ENCODE data around the gene MORN1.

The MORN1 gene

GRCh38 chr1:2356911-2357845 lies 34.2 kb downstream of the MORN1 start:
- no peaks in the 10 kb centered on the region for H3K36me3 ChIP-seq (ENCODE audit: control insufficient read depth, low read depth, low read length)
- no peaks in the 10 kb centered on the region for H3K4me1 ChIP-seq (ENCODE audit: control insufficient read depth, low read depth, low read length)
- no peak overlapping the region for H3K4me3 ChIP-seq (ENCODE audit: low read length)
- H3K27me3 ChIP-seq (ENCODE audit: control insufficient read depth, insufficient read depth, low read length) = no peaks in the 10 kb centered on the region
- H3K9me3 ChIP-seq (ENCODE audit: control insufficient read depth, low read depth, low read length) = no peaks in the 10 kb centered on the region
- no peak overlapping the region for H3K9ac ChIP-seq (ENCODE audit: low read length)
- H3K27ac ChIP-seq (ENCODE audit: low read length) = no peak overlapping the region

- Histone ChIP-seq H3K4me3 (ENCODE audit: low read length) (no peak overlapping the region), H3K27ac (ENCODE audit: low read length) (no peak overlapping the region), H3K9ac (ENCODE audit: low read length) (no peak overlapping the region), H3K9me3 (ENCODE audit: control insufficient read depth, low read depth, low read length) (no peaks in the 10 kb centered on the region), H3K4me1 (ENCODE audit: control insufficient read depth, low read depth, low read length) (no peaks in the 10 kb centered on the region), H3K27me3 (ENCODE audit: control insufficient read depth, insufficient read depth, low read length) (no peaks in the 10 kb centered on the region), H3K36me3 (ENCODE audit: control insufficient read depth, low read depth, low read length) (no peaks in the 10 kb centered on the region)
Measured at GRCh38 chr1:2356401-2356800, 35.0 kb downstream of the MORN1 start.

DNA sequence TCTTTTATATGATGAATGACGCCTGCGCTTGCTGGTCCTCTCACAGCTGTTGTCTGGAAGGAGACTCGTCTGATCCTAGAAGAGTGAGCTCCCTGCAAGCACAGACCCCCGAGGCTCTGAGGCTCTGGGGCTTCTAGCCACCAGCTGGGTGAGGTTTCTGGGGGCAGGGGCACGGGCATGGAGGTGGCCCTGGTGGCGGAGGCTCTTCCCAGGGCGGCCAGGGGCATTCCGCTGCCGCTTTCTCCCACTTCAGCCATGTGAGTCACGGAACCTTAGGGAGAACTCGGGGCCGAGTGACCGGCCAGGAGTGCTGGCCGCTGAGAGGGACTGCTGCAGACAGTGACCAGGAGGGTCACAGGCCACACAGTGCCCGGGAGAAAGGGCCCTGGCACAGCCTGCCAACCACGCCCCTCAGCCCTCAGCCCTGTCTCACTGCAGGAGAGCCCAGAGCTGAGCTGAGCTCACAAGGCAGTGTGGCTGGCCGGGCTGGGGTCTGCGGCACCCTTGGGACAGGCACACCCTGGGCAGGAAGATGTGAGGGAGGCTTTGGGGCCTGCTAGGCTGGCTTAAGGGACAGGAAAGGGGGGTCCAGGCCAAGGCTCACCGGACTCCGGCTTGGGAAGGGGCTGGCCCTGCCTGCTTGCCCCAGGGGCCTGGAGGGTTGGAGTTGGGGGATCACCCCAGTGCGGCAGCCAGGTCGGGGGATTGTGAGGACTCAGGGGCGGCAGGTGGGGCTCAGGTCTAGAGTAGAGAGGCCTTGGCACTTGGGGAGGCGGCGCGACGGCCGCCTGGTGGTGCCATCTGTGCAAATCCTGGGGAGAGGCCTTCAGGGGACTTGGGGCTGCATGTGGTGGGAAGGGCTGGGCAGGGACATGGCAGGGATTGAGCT lies 35.7 kb downstream of the MORN1 start:
- Histone ChIP-seq H3K9me3 (ENCODE audit: control insufficient read depth, low read depth, low read length) (no peaks in the 10 kb centered on the region), H3K4me1 (ENCODE audit: control insufficient read depth, low read depth, low read length) (no peaks in the 10 kb centered on the region), H3K27me3 (ENCODE audit: control insufficient read depth, insufficient read depth, low read length) (no peaks in the 10 kb centered on the region), H3K36me3 (ENCODE audit: control insufficient read depth, low read depth, low read length) (no peaks in the 10 kb centered on the region), H3K27ac (ENCODE audit: low read length) (no peak overlapping the region), H3K9ac (ENCODE audit: low read length) (no peak overlapping the region), H3K4me3 (ENCODE audit: low read length) (no peak overlapping the region)

GRCh38 chr1:2354511-2355372 lies 36.6 kb downstream of the MORN1 start:
- Histone ChIP-seq H3K27ac (ENCODE audit: low read length) (no peak overlapping the region), H3K36me3 (ENCODE audit: control insufficient read depth, low read depth, low read length) (no peaks in the 10 kb centered on the region), H3K9ac (ENCODE audit: low read length) (no peak overlapping the region), H3K27me3 (ENCODE audit: control insufficient read depth, insufficient read depth, low read length) (no peaks in the 10 kb centered on the region), H3K4me3 (ENCODE audit: low read length) (no peak overlapping the region), H3K4me1 (ENCODE audit: control insufficient read depth, low read depth, low read length) (no peaks in the 10 kb centered on the region), H3K9me3 (ENCODE audit: control insufficient read depth, low read depth, low read length) (no peaks in the 10 kb centered on the region)

DNA sequence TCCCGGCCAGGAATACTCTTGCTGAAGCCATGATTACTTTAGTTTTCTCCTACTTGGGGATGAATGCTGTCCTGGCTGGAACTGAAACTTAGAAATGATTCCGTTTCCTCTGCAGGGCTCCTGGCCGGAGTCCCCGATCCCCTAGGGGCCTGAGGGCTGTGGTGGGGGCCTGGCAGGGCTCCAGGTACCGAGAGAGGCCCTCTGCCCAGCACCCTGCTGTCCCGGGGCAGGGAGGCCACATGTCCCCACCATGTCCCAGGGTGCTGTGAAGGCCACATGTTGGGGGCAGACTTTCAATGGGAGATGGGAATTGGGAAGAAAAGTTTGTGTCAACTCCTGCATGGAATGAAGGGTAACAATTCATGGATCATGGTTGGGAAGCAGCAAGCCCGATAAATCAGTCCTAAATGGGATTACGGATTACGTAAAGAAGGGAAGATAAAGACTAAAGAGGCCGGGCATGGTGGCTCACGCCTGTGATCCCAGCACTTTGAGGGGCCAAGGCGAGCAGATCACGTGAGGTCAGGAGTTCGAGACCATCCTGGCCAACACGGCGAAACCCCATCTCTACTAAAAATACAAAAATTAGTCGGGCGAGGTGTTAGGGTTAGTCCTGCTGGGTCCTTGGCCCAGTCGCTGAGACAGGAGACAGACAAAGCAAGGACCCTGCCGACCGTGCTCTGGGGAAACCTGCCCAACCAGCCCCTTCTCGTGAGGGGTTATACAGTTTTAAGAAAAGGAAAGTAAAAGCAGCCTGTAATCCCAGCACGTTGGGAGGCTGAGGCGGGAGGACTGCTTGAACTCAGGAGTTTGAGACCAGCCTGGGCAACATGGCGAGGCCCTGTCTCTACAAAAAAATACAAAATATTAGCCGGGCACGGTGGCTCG lies 37.6 kb downstream of the MORN1 start:
- Histone ChIP-seq H3K36me3 (ENCODE audit: control insufficient read depth, low read depth, low read length) (no peaks in the 10 kb centered on the region), H3K27me3 (ENCODE audit: control insufficient read depth, insufficient read depth, low read length) (no peaks in the 10 kb centered on the region), H3K9me3 (ENCODE audit: control insufficient read depth, low read depth, low read length) (no peaks in the 10 kb centered on the region), H3K4me1 (ENCODE audit: control insufficient read depth, low read depth, low read length) (no peaks in the 10 kb centered on the region), H3K4me3 (ENCODE audit: low read length) (no peak overlapping the region), H3K9ac (ENCODE audit: low read length) (no peak overlapping the region), H3K27ac (ENCODE audit: low read length) (no peak overlapping the region)

DNA sequence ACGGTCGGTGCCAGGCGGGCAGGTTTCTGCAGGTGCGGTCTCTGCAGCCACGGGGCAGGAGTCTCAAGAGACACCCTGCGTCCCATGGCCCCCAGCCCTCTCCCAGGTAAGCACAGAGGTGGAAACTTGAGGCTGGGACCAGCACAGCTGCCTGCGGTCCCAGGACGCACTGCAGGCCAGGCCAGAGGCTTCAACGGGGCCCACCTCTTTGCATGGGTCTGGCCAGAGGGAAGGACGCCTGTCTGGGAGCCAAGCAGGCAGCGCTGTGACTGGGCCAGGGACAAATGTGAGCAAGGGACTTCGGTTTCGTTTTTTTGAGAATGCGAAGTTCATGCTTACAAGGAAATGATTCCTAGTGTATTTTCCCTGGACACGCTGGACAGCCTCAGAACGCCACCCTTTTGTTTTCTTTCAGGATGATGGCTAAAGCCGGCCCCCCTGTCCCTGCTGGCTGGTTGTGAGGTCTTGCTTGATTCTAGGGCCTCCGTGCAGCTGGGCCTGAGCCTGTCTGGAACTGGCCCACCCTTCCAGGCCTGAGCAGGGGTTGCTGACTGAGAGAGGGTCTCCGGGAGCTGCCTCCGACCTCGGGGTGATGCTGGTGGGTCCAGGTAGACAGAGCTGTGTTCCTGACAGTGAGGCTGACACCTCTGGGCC lies 38.3 kb downstream of the MORN1 start:
- Histone ChIP-seq H3K27ac (ENCODE audit: low read length) (no peak overlapping the region), H3K36me3 (ENCODE audit: control insufficient read depth, low read depth, low read length) (no peaks in the 10 kb centered on the region), H3K27me3 (ENCODE audit: control insufficient read depth, insufficient read depth, low read length) (no peaks in the 10 kb centered on the region), H3K4me1 (ENCODE audit: control insufficient read depth, low read depth, low read length) (no peaks in the 10 kb centered on the region), H3K9me3 (ENCODE audit: control insufficient read depth, low read depth, low read length) (no peaks in the 10 kb centered on the region), H3K4me3 (ENCODE audit: low read length) (no peak overlapping the region), H3K9ac (ENCODE audit: low read length) (no peak overlapping the region)

GRCh38 chr1:2352341-2352896 lies 38.9 kb downstream of the MORN1 start:
- Histone ChIP-seq H3K27ac (ENCODE audit: low read length) (no peak overlapping the region), H3K4me3 (ENCODE audit: low read length) (no peak overlapping the region), H3K9me3 (ENCODE audit: control insufficient read depth, low read depth, low read length) (no peaks in the 10 kb centered on the region), H3K9ac (ENCODE audit: low read length) (no peak overlapping the region), H3K27me3 (ENCODE audit: control insufficient read depth, insufficient read depth, low read length) (no peaks in the 10 kb centered on the region), H3K36me3 (ENCODE audit: control insufficient read depth, low read depth, low read length) (no peaks in the 10 kb centered on the region), H3K4me1 (ENCODE audit: control insufficient read depth, low read depth, low read length) (no peaks in the 10 kb centered on the region)

DNA sequence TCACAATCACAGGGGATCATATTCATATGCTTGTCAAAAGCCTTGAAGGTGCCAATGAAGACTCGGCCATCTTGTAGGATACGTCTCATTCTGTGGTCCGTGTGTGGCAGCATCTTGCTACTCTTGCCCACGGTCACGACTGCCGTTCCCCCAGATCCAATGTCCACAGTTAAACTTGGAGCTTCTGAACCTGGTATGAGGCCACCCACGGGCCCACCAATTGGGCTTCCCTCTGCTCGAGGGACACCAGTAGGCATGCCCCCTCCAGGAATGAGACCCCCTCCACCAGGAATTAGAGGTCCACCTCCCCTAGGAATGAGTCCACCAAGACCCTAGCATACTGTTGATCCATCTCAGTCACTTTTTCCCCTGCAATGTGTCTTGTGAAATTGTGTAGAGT lies 39.6 kb downstream of the MORN1 start:
- H3K27me3 ChIP-seq (ENCODE audit: control insufficient read depth, insufficient read depth, low read length) = no peaks in the 10 kb centered on the region

GRCh38 chr1:2350911-2351655 lies 40.3 kb downstream of the MORN1 start:
- no peaks in the 10 kb centered on the region for H3K4me1 ChIP-seq (ENCODE audit: control insufficient read depth, low read depth, low read length)
- no peak overlapping the region for H3K9ac ChIP-seq (ENCODE audit: low read length)
- H3K4me3 ChIP-seq (ENCODE audit: low read length) = no peak overlapping the region
- no peaks in the 10 kb centered on the region for H3K27me3 ChIP-seq (ENCODE audit: control insufficient read depth, insufficient read depth, low read length)
- H3K27ac ChIP-seq (ENCODE audit: low read length) = no peak overlapping the region
- H3K36me3 ChIP-seq (ENCODE audit: control insufficient read depth, low read depth, low read length) = no peaks in the 10 kb centered on the region
- H3K9me3 ChIP-seq (ENCODE audit: control insufficient read depth, low read depth, low read length) = no peaks in the 10 kb centered on the region

More for the DNA sequence above, 39.6 kb downstream of the MORN1 start:
- H3K9me3 ChIP-seq (ENCODE audit: control insufficient read depth, low read depth, low read length) = no peaks in the 10 kb centered on the region
- no peak overlapping the region for H3K9ac ChIP-seq (ENCODE audit: low read length)
- H3K4me3 ChIP-seq (ENCODE audit: low read length) = no peak overlapping the region
- no peak overlapping the region for H3K27ac ChIP-seq (ENCODE audit: low read length)
- H3K36me3 ChIP-seq (ENCODE audit: control insufficient read depth, low read depth, low read length) = no peaks in the 10 kb centered on the region
- H3K4me1 ChIP-seq (ENCODE audit: control insufficient read depth, low read depth, low read length) = no peaks in the 10 kb centered on the region
